Gastrocnemius medialis (tissue), 4 donors: ENCODE data around the gene CDPF1. TPM values are rescaled to one million over a fixed set of nuclear protein-coding genes. Genes with fewer than 3 reads are reported as not detected.

Experiments
- ATAC-seq, 2 donors: fragments of 150-250 bp; one replicate each; pipeline ENCODE4 v1.9.1; 2016
- DNase-seq, 2 donors: peaks; one replicate each; pipeline ENCODE4 v3.0.0-alpha.2; 2019
- H3K27ac ChIP-seq, 4 donors: fragments of 200-600 bp; sonication (generic); 1 replicate in 1 of 4; 2 replicates in 3 of 4; pipeline ENCODE4 v1.5.1; 2016 to 2018; ENCODE audit warnings: mild to moderate bottlenecking in 2 of 4, moderate library complexity in 1 of 4
- H3K27me3 ChIP-seq, 3 donors: fragments of 200-600 bp; sonication (generic) in 2 of 3; 1 replicate in 1 of 3; 2 replicates in 2 of 3; pipeline versions ENCODE4 v1.5.1 to v1.6.0; 2016 to 2019; ENCODE audit warnings: mild to moderate bottlenecking in 1 of 3, moderate library complexity in 1 of 3
- H3K36me3 ChIP-seq, 2 donors: fragments of 200-600 bp; sonication (generic) in 1 of 2; one replicate each; pipeline ENCODE4 v1.5.1; 2017 to 2018
- H3K4me1 ChIP-seq, 2 donors: fragments of 200-600 bp; sonication (generic) in 1 of 2; one replicate each; pipeline ENCODE4 v1.5.1; 2016 to 2017; ENCODE audit warnings: mild to moderate bottlenecking in 2 of 2
- H3K4me3 ChIP-seq, 4 donors: fragments of 200-600 bp; sonication (generic) in 3 of 4; 1 replicate in 1 of 4; 2 replicates in 3 of 4; pipeline ENCODE4 v1.5.1; 2016 to 2019; ENCODE audit warnings: mild to moderate bottlenecking in 2 of 4
- H3K9me3 ChIP-seq, 3 donors: fragments of 200-600 bp; sonication (generic) in 2 of 3; 1 replicate in 1 of 3; 2 replicates in 2 of 3; pipeline ENCODE4 v1.5.1; 2016 to 2019
- CTCF ChIP-seq, 5 experiments: fragments of 450-650 bp in 3 of 5; fragments of 200-600 bp in 2 of 5; sonication (generic) in 2 of 5; IDR thresholded peaks in 4 of 5; conservative IDR thresholded peaks in 1 of 5; 1 replicate in 4 of 5; 2 replicates in 1 of 5; pipeline ENCODE4 v1.5.1; 2016 to 2019; ENCODE audit warnings: antibody characterized with exemption in 5 of 5, mild to moderate bottlenecking in 3 of 5, moderate library complexity in 3 of 5
- POLR2A ChIP-seq, 2 donors: fragments of 450-650 bp; IDR thresholded peaks; one replicate each; pipeline ENCODE4 v1.6.1; 2017; ENCODE audit warnings: antibody characterized with exemption in 2 of 2, mild to moderate bottlenecking in 2 of 2, moderate library complexity in 2 of 2
- in situ Hi-C, 4 donors: fragments of 200-750 bp; cut with MboI; loops; one replicate each; pipeline versions ENCODE4 v1.15.0 to v1.8.0; 2017; ENCODE audit warnings: low sequenced_read_pairs in 4 of 4
- intact Hi-C: fragments of 100-400 bp; cut with DNase I; formaldehyde crosslinking; loops from one replicate; pipeline ENCODE4 v1.15.1; 2023; ENCODE audit warnings: low total_unique reads
- total RNA-seq, 4 donors: library from RNA; depleted of rRNA; stranded (reverse); fragments of >200 nt; gene quantifications; one replicate each; pipeline versions ENCODE4 v1.1.0 to v1.2.3, GENCODE V29; 2016

CDPF1 gene
- total RNA-seq, 4 donors from 2014 or later = 6.3 to 18.8 (median 12.5) TPM

GRCh38 chr22:46281866-46282678, 32.0 kb upstream of the CDPF1 start:
- DNase-seq = no peak
- no peaks in the 10 kb centered on the region for H3K9me3 ChIP-seq
- TF ChIP-seq CTCF (IDR thresholded peaks at IDR 0.05 in 4 of 5, conservative IDR thresholded peaks at IDR 0.05 in 1 of 5) = no peak
- no peak for TF ChIP-seq POLR2A (IDR thresholded peaks at IDR 0.05)
- intact Hi-C loops = no loop called here
- no peak for ATAC-seq
- no peak overlapping the region for H3K4me3 ChIP-seq
- in situ Hi-C loops = no loop called here
- no peak overlapping the region for H3K27ac ChIP-seq
- peaks cover 16 to 17% of the 10 kb centered on the region in 2 donors for H3K4me1 ChIP-seq
- H3K27me3 ChIP-seq = no peaks in the 10 kb centered on the region
- peaks cover 0 to 77% of the 10 kb centered on the region in 2 donors for H3K36me3 ChIP-seq

GRCh38 chr22:46280999-46281623, 31.0 kb upstream of the CDPF1 start:
- H3K4me3 ChIP-seq = no peak overlapping the region
- TF ChIP-seq CTCF (IDR thresholded peaks at IDR 0.05 in 4 of 5, conservative IDR thresholded peaks at IDR 0.05 in 1 of 5) (no peak), POLR2A (IDR thresholded peaks at IDR 0.05) (no peak)
- H3K4me1 ChIP-seq = peaks cover 16 to 17% of the 10 kb centered on the region in 2 donors
- in situ Hi-C loops (no loop called here), intact Hi-C loops (no loop called here)
- no peaks in the 10 kb centered on the region for H3K27me3 ChIP-seq
- peak; percentile 30 to 42 for DNase-seq
- no peaks in the 10 kb centered on the region for H3K9me3 ChIP-seq
- peak overlapping the region in 3 of 4 donors; percentile 77 to 83 (median 78) for H3K27ac ChIP-seq
- peak; percentile 73 to 82 for ATAC-seq
- peaks cover 0 to 73% of the 10 kb centered on the region in 2 donors for H3K36me3 ChIP-seq

- peaks cover 0 to 78% of the 10 kb centered on the region in 2 donors for H3K36me3 ChIP-seq
- no peaks in the 10 kb centered on the region for H3K27me3 ChIP-seq
- ATAC-seq (no peak), DNase-seq (no peak)
- H3K4me3 ChIP-seq = no peak overlapping the region
- H3K4me1 ChIP-seq = peaks cover 16 to 17% of the 10 kb centered on the region in 2 donors
- TF ChIP-seq POLR2A (IDR thresholded peaks at IDR 0.05) = no peak
- TF ChIP-seq CTCF (IDR thresholded peaks at IDR 0.05 in 4 of 5, conservative IDR thresholded peaks at IDR 0.05 in 1 of 5) = no peak
- intact Hi-C loops (no loop called here), in situ Hi-C loops (no loop called here)
- peak overlapping the region; percentile 66 to 83 (median 78) for H3K27ac ChIP-seq
- no peaks in the 10 kb centered on the region for H3K9me3 ChIP-seq
Measured at GRCh38 chr22:46280063-46280817, 30.1 kb upstream of the CDPF1 start.

GRCh38 chr22:46278656-46279645, 28.9 kb upstream of the CDPF1 start:
- no peaks in the 10 kb centered on the region for H3K27me3 ChIP-seq
- intact Hi-C loops = no loop called here
- ATAC-seq (no peak), DNase-seq (no peak)
- H3K27ac ChIP-seq = peak overlapping the region in 3 of 4 donors; percentile 77 to 83 (median 78)
- in situ Hi-C loops = no loop called here
- H3K4me1 ChIP-seq = peaks cover 16 to 17% of the 10 kb centered on the region in 2 donors
- no peak for TF ChIP-seq POLR2A (IDR thresholded peaks at IDR 0.05)
- no peak for TF ChIP-seq CTCF (IDR thresholded peaks at IDR 0.05 in 4 of 5, conservative IDR thresholded peaks at IDR 0.05 in 1 of 5)
- H3K4me3 ChIP-seq = no peak overlapping the region
- H3K36me3 ChIP-seq = peaks cover 0 to 78% of the 10 kb centered on the region in 2 donors
- no peaks in the 10 kb centered on the region for H3K9me3 ChIP-seq
